ENCODE measurements around the gene RNLS.

RNLS gene

DNA sequence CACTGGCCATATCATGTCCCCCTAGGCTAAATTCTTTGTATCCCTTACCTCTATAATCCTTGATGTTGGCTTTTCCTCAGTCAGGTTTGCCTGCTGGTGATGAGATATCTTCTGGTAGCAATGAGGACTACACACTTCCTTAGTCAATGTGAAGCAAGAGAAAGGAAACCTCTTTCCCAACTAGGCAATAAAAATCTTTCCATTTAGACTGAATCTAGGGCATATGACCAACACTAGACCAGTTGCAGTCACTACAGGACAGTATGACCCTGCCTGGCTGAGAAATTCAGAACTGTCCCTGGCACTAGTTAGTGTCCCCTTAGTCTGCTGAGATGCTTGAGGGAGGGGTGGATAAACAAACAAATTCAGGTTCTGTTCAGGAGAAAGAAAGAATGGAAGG lies 142.6 kb downstream of the RNLS start:
- TF ChIP-seq, protein P1, sequence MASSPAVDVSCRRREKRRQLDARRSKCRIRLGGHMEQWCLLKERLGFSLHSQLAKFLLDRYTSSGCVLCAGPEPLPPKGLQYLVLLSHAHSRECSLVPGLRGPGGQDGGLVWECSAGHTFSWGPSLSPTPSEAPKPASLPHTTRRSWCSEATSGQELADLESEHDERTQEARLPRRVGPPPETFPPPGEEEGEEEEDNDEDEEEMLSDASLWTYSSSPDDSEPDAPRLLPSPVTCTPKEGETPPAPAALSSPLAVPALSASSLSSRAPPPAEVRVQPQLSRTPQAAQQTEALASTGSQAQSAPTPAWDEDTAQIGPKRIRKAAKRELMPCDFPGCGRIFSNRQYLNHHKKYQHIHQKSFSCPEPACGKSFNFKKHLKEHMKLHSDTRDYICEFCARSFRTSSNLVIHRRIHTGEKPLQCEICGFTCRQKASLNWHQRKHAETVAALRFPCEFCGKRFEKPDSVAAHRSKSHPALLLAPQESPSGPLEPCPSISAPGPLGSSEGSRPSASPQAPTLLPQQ (tag by site-specific recombination; IDR thresholded peaks at IDR 0.05), result no peak
- no peaks in the 10 kb centered on the region for H3K4me1 ChIP-seq (ENCODE audit: control insufficient read depth, insufficient read depth, low read length)
- no peaks in the 10 kb centered on the region for H3K36me3 ChIP-seq (ENCODE audit: control insufficient read depth in 2 of 2, insufficient read depth in 1 of 2, low read length in 2 of 2)
- ChIA-PET POLR2A (no interaction called here), CTCF (no interaction called here)
- no peak overlapping the region for H3K4me3 ChIP-seq (ENCODE audit: low read depth, low read length)
- no peaks in the 10 kb centered on the region for H3K9me3 ChIP-seq (ENCODE audit: control insufficient read depth, insufficient read depth, low read depth, low read length)
- no peak overlapping the region for H3K27ac ChIP-seq (ENCODE audit: extremely low read depth, low read depth, low read length)

DNA sequence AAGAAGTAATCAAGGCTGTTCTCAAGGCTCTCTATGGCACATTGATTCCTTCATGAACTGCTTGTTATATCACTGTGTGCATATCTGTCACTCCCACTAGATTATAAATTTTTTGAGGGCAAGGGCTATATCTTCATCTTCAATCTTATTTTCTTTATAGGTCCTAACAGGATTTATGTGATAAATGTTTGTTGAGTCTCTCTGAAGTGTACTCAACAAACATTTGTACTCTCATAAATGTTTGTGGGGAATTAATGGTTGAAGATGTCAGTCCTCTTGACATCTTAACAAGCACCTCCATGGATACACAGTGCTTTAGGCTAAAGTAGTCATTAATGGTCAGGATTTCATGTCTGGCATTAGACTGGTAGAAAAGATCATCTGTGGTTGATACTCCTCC lies 143.2 kb downstream of the RNLS start:
- Histone ChIP-seq H3K4me1 (ENCODE audit: control insufficient read depth, insufficient read depth, low read length) (no peaks in the 10 kb centered on the region), H3K4me3 (ENCODE audit: low read depth, low read length) (no peak overlapping the region), H3K36me3 (ENCODE audit: control insufficient read depth in 2 of 2, insufficient read depth in 1 of 2, low read length in 2 of 2) (no peaks in the 10 kb centered on the region), H3K27ac (ENCODE audit: extremely low read depth, low read depth, low read length) (no peak overlapping the region), H3K9me3 (ENCODE audit: control insufficient read depth, insufficient read depth, low read depth, low read length) (no peaks in the 10 kb centered on the region)
- CTCF ChIA-PET, result no interaction called here
- POLR2A ChIA-PET, result interaction anchor here (0.7 kb wide), 1 partner anchor 543 kb away, joined by 3 read pairs; no protein-coding TSS in a partner anchor
- TF ChIP-seq ZNF292 (tag by site-specific recombination; IDR thresholded peaks at IDR 0.05; ENCODE audit: borderline replicate concordance, low read depth) (no peak), EGR2 (tag by site-specific recombination; IDR thresholded peaks at IDR 0.05; ENCODE audit: low read depth) (no peak), ZNF530 (tag by site-specific recombination; IDR thresholded peaks at IDR 0.05; ENCODE audit: low read depth) (no peak), ZNF114 (tag by site-specific recombination; IDR thresholded peaks at IDR 0.05) (no peak), ZFP3 (tag by site-specific recombination; IDR thresholded peaks at IDR 0.05; ENCODE audit: low read depth) (no peak), ZNF248 (tag by site-specific recombination; IDR thresholded peaks at IDR 0.05) (no peak), SP2 (tag by site-specific recombination; IDR thresholded peaks at IDR 0.05) (no peak), SCRT2 (tag by site-specific recombination; IDR thresholded peaks at IDR 0.05) (no peak), ZNF433 (tag by site-specific recombination; IDR thresholded peaks at IDR 0.05; ENCODE audit: low read depth) (no peak), ZNF366 (tag by site-specific recombination; conservative IDR thresholded peaks at IDR 0.05) (no peak), ZNF311 (tag by site-specific recombination; IDR thresholded peaks at IDR 0.05; ENCODE audit: borderline replicate concordance) (no peak), BCL11B (tag by site-specific recombination; IDR thresholded peaks at IDR 0.05; ENCODE audit: low read depth) (no peak), ZFP41 (tag by site-specific recombination; IDR thresholded peaks at IDR 0.05; ENCODE audit: borderline replicate concordance) (no peak), KLF9 (tag by site-specific recombination; IDR thresholded peaks at IDR 0.05; ENCODE audit: low read depth) (no peak), ZNF664 (tag by site-specific recombination; IDR thresholded peaks at IDR 0.05) (no peak), ZNF174 (tag by site-specific recombination; IDR thresholded peaks at IDR 0.05) (no peak), FEZF1 (tag by site-specific recombination; IDR thresholded peaks at IDR 0.05) (no peak)
- TF ChIP-seq, protein P2, sequence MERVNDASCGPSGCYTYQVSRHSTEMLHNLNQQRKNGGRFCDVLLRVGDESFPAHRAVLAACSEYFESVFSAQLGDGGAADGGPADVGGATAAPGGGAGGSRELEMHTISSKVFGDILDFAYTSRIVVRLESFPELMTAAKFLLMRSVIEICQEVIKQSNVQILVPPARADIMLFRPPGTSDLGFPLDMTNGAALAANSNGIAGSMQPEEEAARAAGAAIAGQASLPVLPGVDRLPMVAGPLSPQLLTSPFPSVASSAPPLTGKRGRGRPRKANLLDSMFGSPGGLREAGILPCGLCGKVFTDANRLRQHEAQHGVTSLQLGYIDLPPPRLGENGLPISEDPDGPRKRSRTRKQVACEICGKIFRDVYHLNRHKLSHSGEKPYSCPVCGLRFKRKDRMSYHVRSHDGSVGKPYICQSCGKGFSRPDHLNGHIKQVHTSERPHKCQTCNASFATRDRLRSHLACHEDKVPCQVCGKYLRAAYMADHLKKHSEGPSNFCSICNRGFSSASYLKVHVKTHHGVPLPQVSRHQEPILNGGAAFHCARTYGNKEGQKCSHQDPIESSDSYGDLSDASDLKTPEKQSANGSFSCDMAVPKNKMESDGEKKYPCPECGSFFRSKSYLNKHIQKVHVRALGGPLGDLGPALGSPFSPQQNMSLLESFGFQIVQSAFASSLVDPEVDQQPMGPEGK (tag by site-specific recombination; IDR thresholded peaks at IDR 0.05), result no peak
- TF ChIP-seq, protein P3, sequence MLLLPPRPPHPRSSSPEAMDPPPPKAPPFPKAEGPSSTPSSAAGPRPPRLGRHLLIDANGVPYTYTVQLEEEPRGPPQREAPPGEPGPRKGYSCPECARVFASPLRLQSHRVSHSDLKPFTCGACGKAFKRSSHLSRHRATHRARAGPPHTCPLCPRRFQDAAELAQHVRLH (tag by site-specific recombination; IDR thresholded peaks at IDR 0.05), result no peak

DNA sequence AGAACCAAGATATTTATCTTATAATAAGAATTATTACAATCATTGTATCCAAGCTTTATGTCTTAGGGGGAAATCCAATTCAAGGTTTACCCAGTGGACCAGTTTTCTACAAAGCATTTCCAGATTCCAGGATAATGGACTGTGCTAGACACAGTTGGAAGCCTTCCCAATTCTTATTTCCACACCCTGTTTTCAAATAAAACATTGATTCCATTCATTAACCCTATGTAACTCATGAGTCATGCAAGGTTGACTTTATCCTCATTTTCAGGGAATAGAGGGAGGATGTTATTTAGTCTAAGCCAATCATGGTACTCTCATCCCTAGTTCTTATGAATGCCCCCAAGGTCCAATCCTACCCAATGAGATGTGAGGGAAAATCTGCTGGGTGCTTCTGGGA lies 145.7 kb downstream of the RNLS start:
- H3K27ac ChIP-seq (ENCODE audit: extremely low read depth, low read depth, low read length), result no peak overlapping the region
- ChIA-PET CTCF (no interaction called here), POLR2A (no interaction called here)
- peaks cover 4% of the 10 kb centered on the region; the same call in 1 of the 2 replicates for H3K4me1 ChIP-seq (ENCODE audit: control insufficient read depth, insufficient read depth, low read length)
- no peaks in the 10 kb centered on the region for H3K9me3 ChIP-seq (ENCODE audit: control insufficient read depth, insufficient read depth, low read depth, low read length)
- no peaks in the 10 kb centered on the region for H3K36me3 ChIP-seq (ENCODE audit: control insufficient read depth in 2 of 2, insufficient read depth in 1 of 2, low read length in 2 of 2)
- no peak overlapping the region for H3K4me3 ChIP-seq (ENCODE audit: low read depth, low read length)
- TF ChIP-seq ZNF394 (tag by site-specific recombination; IDR thresholded peaks at IDR 0.05; ENCODE audit: borderline replicate concordance), result no peak
- TF ChIP-seq, protein P4, sequence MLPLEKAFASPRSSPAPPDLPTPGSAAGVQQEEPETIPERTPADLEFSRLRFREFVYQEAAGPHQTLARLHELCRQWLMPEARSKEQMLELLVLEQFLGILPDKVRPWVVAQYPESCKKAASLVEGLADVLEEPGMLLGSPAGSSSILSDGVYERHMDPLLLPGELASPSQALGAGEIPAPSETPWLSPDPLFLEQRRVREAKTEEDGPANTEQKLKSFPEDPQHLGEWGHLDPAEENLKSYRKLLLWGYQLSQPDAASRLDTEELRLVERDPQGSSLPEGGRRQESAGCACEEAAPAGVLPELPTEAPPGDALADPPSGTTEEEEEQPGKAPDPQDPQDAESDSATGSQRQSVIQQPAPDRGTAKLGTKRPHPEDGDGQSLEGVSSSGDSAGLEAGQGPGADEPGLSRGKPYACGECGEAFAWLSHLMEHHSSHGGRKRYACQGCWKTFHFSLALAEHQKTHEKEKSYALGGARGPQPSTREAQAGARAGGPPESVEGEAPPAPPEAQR (tag by site-specific recombination; IDR thresholded peaks at IDR 0.05), result no peak
- no peak for TF ChIP-seq WT1 (tag by site-specific recombination; IDR thresholded peaks at IDR 0.05)
- TF ChIP-seq ZNF404 (tag by site-specific recombination; IDR thresholded peaks at IDR 0.05), result no peak
- TF ChIP-seq, protein P5, sequence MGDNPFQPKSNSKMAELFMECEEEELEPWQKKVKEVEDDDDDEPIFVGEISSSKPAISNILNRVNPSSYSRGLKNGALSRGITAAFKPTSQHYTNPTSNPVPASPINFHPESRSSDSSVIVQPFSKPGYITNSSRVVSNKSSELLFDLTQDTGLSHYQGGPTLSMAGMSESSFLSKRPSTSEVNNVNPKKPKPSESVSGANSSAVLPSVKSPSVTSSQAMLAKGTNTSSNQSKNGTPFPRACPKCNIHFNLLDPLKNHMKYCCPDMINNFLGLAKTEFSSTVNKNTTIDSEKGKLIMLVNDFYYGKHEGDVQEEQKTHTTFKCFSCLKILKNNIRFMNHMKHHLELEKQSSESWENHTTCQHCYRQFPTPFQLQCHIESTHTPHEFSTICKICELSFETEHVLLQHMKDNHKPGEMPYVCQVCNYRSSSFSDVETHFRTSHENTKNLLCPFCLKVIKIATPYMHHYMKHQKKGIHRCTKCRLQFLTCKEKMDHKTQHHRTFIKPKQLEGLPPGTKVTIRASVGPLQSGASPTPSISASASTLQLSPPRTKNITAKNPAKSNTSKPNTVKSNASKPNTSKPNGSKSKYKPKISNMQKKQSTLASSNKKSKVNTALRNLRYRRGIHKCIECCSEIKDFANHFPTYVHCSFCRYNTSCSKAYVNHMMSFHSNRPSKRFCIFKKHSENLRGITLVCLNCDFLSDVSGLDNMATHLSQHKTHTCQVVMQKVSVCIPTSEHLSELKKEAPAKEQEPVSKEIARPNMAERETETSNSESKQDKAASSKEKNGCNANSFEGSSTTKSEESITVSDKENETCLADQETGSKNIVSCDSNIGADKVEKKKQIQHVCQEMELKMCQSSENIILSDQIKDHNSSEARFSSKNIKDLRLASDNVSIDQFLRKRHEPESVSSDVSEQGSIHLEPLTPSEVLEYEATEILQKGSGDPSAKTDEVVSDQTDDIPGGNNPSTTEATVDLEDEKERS (tag by site-specific recombination; IDR thresholded peaks at IDR 0.05), result no peak
- no peak for TF ChIP-seq BCL11A (tag by site-specific recombination; IDR thresholded peaks at IDR 0.05; ENCODE audit: low read depth)
